Measurements from ENCODE around the gene CACNA1C. TPM values are rescaled to one million over a fixed set of nuclear protein-coding genes. Genes with fewer than 3 reads are reported as not detected.

The CACNA1C gene
- total RNA-seq, 2 donors from 2014 or later: 0.84 to 10.2 TPM

DNA sequence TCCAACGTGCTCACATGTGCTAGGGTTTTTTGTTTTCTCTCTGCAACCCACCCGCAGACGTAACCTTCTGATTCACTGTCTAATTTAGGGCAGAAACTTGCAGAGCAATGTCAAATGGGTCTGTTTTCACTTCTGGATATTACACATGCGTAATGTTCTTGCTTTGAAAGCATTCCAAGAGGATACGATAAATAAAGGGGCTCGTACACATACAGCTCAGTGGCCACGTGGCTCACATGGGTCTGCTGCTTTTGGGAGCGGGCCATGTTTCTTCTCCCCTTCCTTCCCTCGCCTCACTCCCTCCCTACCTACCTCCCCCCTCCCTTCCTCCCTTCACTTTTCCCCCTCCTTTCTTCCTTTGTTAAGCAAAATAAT, 23.4 kb downstream of the CACNA1C start:
- Histone ChIP-seq H3K4me1 (no peaks in the 10 kb centered on the region), H3K36me3 (no peaks in the 10 kb centered on the region), H3K9ac (ENCODE audit: low read depth in 2 of 2, low read length in 2 of 2) (no peak overlapping the region), H3K4me3 (no peak overlapping the region), H3K9me3 (no peaks in the 10 kb centered on the region), H3K27ac (no peak overlapping the region), H3K27me3 (no peaks in the 10 kb centered on the region)
- no peak for TF ChIP-seq CTCF (IDR thresholded peaks at IDR 0.05)
- DNase-seq: no peak
- intact Hi-C loops (cut with DNase I): no loop called here

DNA sequence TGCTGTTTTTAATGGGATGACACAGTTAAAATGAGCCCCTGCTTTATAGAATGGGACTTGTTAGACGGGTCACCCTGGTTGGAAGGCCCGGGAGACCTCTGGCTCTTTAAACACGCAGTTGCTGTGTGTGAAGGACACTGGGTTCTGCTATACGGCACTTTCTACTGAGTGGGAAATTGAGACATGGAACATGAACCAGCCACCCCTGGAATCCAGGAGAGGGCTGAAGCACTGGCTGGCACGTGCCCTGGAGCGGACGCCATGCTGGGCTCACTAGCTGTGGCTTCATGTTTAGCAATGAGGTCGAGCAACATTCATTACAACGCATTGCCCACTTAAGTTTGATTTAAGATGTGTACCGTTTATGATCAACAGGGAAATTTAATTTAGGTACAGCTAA, 23.9 kb downstream of the CACNA1C start:
- Histone ChIP-seq H3K9me3 (no peaks in the 10 kb centered on the region), H3K4me1 (no peaks in the 10 kb centered on the region), H3K27me3 (no peaks in the 10 kb centered on the region), H3K36me3 (no peaks in the 10 kb centered on the region), H3K27ac (no peak overlapping the region), H3K9ac (ENCODE audit: low read depth in 2 of 2, low read length in 2 of 2) (no peak overlapping the region), H3K4me3 (no peak overlapping the region)
- intact Hi-C loops (cut with DNase I): no loop called here
- DNase-seq: no peak
- TF ChIP-seq CTCF (IDR thresholded peaks at IDR 0.05): no peak

DNA sequence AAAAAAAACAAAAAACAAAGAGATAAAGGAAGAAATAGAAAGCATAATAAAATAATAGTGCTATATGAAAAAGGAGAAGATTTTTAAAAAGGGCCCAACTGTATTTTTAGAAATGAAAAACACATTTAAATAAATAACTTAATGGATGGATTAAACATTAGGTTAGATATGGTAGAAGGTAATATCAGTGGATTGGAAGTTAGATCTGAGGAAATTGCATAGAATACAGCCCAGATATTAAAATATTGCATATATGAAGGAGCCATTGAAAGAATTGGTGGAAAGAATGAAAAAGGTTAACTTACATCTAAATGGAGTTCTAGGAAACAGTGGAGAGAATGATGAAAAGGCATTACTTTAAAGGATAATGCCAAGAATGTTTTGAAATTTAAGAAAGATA, 27.8 kb downstream of the CACNA1C start:
- no peak for TF ChIP-seq CTCF (IDR thresholded peaks at IDR 0.05)
- Histone ChIP-seq H3K27me3 (no peaks in the 10 kb centered on the region), H3K4me3 (no peak overlapping the region), H3K9me3 (no peaks in the 10 kb centered on the region), H3K36me3 (no peaks in the 10 kb centered on the region), H3K4me1 (no peaks in the 10 kb centered on the region), H3K9ac (ENCODE audit: low read depth in 2 of 2, low read length in 2 of 2) (no peak overlapping the region), H3K27ac (no peak overlapping the region)
- intact Hi-C loops (cut with DNase I): no loop called here
- no peak for DNase-seq

GRCh38 chr12:2082321-2082720, 29.5 kb downstream of the CACNA1C start:
- TF ChIP-seq CTCF (IDR thresholded peaks at IDR 0.05): no peak
- H3K36me3 ChIP-seq: no peaks in the 10 kb centered on the region
- no peak overlapping the region for H3K27ac ChIP-seq
- intact Hi-C loops (cut with DNase I): no loop called here
- H3K9me3 ChIP-seq: no peaks in the 10 kb centered on the region
- H3K9ac ChIP-seq (ENCODE audit: low read depth in 2 of 2, low read length in 2 of 2): no peak overlapping the region
- DNase-seq: no peak
- H3K27me3 ChIP-seq: no peaks in the 10 kb centered on the region
- H3K4me3 ChIP-seq: no peak overlapping the region
- H3K4me1 ChIP-seq: no peaks in the 10 kb centered on the region

DNA sequence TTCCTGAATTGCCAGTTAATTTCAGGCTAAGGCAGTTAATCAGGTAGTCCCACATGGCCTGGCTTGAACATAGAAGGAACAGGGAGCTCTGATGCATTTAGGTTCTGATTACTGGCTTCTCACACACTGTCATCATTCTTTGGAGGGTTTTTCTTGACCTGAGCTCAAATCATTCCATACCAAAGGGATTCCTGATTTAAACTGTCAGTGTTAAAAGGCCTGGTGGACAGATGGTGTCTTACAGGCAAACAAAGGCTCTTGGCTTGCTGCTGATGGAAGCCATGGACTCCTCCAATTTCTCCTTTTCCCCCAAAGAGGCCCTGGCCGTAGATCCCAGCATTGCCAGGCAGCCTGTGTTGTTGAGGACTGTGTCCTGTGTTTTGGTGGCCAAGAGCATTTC, 30.2 kb downstream of the CACNA1C start:
- DNase-seq: no peak
- Histone ChIP-seq H3K4me1 (no peaks in the 10 kb centered on the region), H3K36me3 (no peaks in the 10 kb centered on the region), H3K4me3 (no peak overlapping the region), H3K27ac (no peak overlapping the region), H3K9ac (ENCODE audit: low read depth in 2 of 2, low read length in 2 of 2) (no peak overlapping the region), H3K27me3 (no peaks in the 10 kb centered on the region), H3K9me3 (no peaks in the 10 kb centered on the region)
- TF ChIP-seq CTCF (IDR thresholded peaks at IDR 0.05): no peak
- intact Hi-C loops (cut with DNase I): no loop called here

DNA sequence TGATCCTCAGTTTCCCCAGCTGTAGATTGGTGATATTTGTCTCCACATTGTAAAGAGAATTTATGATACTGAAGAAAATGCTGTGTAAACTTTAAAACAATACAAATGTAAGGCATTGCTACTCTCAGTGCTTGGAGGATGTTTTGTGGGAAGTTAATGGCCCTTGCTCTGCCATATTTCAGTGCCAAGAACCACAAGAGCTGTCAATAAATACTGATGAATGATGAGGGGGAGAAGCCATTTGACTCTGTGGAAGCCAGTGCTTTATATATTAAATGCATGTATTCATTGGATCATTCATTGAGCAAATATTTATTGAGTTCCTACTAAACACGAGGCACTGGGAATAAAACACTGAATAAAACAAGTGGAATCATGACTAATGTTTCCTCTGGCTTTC, 30.8 kb downstream of the CACNA1C start:
- H3K27ac ChIP-seq: no peak overlapping the region
- intact Hi-C loops (cut with DNase I): no loop called here

More for the DNA sequence above, 30.8 kb downstream of the CACNA1C start:
- DNase-seq: no peak
- Histone ChIP-seq H3K9ac (ENCODE audit: low read depth in 2 of 2, low read length in 2 of 2) (no peak overlapping the region), H3K27me3 (no peaks in the 10 kb centered on the region), H3K36me3 (no peaks in the 10 kb centered on the region), H3K9me3 (no peaks in the 10 kb centered on the region), H3K4me1 (no peaks in the 10 kb centered on the region), H3K4me3 (no peak overlapping the region)
- no peak for TF ChIP-seq CTCF (IDR thresholded peaks at IDR 0.05)
